Measurements from ENCODE around the gene ZNF618.

Gene ZNF618

DNA sequence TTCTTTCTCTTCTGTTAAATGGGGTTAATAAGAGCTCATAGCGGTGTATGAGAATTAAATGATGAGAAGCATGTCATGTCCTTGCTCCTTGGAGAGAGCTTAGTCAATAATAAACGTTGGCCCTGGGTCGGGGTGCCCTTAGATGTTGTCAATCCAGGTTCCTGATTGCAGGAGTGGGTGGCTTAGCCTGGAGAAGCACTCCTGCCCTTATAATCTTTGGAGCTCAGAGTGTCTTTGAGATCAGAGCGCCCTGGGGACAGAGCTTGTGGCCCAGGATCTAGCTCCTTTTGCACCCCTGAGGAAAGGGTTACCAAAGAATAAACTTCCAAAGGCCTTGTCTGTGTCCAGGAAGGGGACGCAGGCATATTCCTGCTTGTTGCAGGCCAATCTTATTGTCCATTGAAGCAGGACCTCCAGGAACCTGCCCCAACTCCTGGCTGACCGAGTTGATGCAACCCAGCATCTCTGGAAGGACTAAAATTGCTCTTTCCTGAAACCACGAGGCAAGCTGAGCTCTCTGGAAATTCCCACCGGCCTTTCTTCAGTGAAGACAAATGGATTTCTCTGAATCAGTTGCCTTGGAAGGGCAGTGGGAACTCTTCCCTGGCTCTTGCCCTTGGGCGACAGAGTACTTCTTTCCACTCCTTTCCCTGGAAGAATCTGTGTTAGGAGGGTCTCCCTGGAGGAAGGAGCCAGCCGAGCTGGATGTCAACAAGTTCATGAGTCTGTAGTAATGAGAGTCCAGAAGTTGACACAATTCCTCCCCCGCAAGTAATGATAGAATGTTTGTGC is 208.4 kb downstream of the ZNF618 start:
- DNase-seq = no peak

DNA sequence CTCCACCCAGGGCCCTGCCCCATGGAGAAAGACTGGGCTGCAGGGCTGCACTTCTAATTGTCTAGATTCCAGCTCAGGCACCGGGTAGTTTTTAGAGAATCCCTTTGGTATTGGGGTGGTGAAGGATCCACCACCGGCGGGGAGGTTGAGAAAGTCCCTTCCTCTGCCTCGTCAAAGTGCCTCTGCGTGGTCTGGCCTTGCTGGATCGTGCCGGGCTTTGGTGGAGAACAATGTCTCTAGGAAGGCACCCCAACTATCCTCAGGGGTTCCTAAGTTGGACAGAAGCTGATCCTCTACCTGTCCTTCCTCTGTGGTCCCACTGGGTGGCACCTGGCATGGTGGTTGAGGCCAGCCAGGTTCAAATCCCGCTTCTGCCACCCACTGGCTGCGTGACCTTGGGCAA is 209.3 kb downstream of the ZNF618 start:
- no peak for DNase-seq

GRCh38 chr9:114086009-114086408 is 209.9 kb downstream of the ZNF618 start:
- DNase-seq = no peak

DNA sequence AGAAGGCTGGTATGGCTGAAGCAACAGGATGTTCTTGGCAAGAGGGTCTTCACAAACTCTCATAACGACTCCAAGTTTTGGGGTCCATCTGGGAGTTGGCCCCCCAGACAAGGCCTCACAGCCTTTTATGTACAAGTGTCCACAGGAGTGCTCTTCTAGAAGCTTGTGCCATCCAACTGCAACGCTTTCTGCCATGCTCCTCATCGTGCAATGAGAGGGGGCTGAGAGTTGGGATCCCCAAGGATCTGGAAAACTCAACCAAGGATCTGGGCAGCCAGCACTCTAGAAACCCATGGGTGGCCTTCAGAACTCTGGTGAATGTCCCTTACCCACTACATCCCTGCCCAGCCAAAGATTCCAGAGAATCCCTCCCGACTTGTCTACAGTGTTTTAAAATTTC is 210.5 kb downstream of the ZNF618 start:
- DNase-seq = no peak

GRCh38 chr9:114087721-114088120 is 211.6 kb downstream of the ZNF618 start:
- DNase-seq = peak in 1 of 2 donors; percentile 1

GRCh38 chr9:114088571-114089170 is 212.6 kb downstream of the ZNF618 start:
- DNase-seq = no peak

DNA sequence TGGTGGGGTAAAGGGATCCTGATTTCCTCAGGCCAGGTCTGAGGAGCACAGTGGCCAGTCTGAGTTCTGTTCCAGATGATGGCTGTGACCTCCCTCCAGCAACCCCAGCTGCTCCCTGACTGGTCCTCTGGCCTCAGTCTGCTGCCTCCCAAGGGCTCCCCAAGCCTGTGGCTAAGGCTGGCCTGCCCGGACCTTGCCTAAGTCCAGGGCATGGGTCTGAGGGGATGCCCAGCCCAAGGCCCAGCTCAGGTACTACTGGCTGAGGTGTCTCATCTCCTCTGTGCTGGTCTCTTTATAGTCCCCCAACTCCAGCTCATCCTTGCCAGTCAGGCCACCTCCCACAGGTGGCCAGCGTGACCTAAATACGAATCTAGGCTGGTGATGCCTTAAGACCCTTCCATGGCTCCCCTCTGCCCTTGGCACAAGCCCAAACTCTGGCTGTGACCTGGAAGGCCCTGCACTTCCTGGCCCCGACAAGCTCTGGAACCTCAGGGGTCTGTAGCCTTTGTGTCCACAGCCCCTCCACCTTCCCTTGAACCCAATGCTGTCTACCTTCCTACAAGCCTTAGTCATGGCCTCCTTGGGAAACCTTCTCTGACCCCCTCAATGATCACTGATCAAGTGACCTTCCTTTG is 213.2 kb downstream of the ZNF618 start:
- DNase-seq = peak in 1 of 2 donors; percentile 5

DNA sequence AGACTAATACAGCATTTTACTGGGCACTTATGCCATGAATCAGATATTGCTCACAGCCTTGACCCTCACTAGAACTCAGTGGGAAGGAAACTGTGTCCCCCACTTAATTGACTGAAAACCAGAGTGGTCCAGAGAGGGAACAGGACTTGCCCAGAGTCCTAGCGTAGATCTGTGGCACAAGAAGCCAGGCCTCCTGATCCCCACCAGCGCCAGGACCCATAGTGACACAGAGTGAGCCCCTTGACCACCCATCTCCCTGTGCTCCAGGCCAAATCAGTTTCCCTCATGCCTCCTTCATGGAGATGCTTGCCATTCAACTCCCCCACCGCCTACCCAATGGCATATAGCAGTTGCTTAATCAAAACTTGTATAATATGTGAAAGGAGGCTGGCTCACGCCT is 214.7 kb downstream of the ZNF618 start:
- no peak for DNase-seq

- no peak for DNase-seq
Observed at GRCh38 chr9:114091711-114092110, 215.6 kb downstream of the ZNF618 start.

DNA sequence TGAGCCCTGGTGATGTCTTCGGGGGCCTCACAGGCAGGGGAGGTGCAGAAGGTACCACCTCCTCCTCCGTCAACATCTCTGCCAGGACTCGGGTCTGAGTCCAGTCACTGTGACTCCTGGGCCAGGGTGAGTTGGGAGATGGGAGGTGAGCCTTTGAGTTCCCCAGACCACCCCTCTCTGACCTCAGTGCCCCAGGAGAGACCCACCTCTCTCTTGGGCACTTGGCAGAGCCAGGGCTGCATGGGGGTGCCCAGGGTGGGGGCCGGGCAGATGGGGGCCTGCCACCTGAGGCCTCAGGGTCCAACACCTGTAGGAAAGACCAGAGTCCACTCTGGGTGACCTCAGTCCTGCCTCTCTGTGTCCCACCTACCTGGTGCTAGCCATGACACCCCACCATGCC is 216.2 kb downstream of the ZNF618 start:
- no peak for DNase-seq

- DNase-seq = no peak
Observed at GRCh38 chr9:114093031-114093471, 216.9 kb downstream of the ZNF618 start.

DNA sequence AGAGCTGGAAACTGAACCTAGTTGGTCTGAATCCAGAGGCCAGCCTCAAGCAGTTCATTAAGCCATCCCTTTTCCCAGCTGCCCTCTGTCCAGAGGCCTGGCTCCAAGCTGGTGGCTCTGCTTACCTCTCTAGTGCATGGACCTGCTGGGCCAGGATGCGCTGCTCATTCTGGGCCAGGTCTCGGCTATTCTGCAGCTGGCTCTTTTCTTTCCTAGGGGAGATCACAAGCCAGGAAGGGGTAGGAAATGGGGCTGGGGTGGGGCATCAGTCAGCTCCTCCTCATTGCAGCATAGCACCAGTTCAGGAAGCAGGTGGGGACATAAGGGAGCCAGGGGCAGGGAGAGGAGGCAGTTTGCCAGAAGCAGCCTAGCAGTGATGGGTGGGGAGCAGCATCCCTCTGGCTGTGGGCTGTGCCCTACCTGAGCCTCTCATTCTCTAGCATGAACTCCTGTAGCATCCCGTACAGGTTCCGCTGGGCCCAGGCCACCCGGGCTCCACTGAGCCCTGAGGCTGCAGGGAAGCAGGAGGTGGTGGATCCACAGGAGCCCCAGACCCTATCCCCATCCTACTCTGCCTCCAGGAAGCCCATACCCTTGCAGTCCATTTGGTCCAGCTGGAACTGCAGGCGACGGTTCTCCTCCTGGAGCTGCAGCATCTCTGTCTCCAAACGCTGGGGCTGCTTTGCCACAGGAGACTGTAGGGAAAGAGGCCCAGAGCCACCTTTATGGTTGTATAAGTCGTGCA is 217.8 kb downstream of the ZNF618 start:
- DNase-seq = no peak

GRCh38 chr9:114094971-114095370 is 218.9 kb downstream of the ZNF618 start:
- DNase-seq = no peak

GRCh38 chr9:114096041-114096511 is 220.0 kb downstream of the ZNF618 start:
- no peak for DNase-seq

GRCh38 chr9:114096866-114097612 is 220.9 kb downstream of the ZNF618 start:
- DNase-seq = no peak

DNA sequence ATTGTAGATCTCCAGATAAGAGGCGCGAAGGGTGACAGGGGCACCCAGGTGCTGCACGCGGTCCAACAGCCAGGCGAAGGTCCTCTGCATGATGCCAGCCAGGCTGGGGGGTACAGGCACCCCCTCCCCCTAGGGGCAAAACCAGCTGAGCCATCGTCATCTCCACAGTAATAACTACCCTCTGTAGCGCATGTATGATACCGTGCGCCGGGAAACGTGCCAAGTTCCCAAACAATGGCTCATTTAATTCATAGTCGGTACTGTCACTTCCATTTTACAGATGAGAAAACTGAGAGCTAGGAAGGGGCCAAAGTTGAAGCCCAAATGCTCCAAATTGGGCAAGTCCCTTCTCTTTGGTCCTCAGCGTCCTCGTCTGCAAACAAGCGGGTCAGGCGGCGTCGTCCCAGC is 221.5 kb downstream of the ZNF618 start:
- DNase-seq = no peak

DNA sequence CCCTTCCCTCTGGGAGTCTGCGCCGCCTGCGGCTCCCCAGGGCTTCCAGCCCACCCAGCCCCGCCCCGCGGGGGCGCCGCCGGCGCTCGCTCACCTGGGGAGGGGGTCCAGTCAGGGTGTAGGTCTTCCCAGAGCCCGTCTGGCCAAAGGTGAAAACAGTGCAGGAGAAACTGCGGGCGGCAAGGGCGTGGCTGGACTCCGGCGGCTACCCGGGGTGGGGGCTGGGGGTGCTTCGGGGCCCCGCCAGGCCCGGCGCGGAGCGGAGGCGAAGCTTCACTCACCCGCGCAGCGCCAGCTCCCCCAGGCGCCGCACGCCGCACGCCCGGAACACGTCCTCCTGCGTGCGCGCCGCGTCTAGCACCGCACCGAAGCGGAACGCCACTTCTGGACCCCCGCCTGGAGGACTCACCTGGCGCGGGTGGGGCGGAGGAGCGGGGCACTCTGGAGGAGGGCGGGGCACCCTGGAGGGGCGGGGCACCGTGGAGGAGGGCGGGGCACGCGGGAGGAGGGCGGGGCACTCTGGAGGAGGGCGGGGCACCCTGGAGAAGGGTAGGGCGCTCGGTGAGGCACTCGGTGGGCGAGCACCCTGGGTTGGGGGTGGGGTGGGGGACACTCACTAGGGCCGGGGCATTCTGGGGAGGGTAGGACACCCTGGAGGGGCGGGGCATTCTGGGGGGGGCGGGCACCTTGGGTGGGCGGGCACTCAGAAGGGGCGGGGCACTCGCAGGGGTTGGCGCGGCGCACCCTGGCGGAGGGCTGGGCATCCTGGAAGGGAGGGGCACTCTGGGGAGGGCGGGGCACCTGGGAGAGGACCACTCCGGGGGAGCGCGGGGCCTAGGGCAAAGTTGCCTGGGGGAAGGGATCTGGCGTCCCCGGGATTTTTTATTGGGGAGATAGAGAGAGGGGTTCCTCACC is 222.2 kb downstream of the ZNF618 start:
- no peak for DNase-seq

GRCh38 chr9:114098936-114099668 is 223.0 kb downstream of the ZNF618 start, which contains the start of gene KIF12:
KIF12 (minus strand) TSS chr9:114099292; CDS start chr9:114099276, 16 bp downstream.
- no peak for DNase-seq

DNA sequence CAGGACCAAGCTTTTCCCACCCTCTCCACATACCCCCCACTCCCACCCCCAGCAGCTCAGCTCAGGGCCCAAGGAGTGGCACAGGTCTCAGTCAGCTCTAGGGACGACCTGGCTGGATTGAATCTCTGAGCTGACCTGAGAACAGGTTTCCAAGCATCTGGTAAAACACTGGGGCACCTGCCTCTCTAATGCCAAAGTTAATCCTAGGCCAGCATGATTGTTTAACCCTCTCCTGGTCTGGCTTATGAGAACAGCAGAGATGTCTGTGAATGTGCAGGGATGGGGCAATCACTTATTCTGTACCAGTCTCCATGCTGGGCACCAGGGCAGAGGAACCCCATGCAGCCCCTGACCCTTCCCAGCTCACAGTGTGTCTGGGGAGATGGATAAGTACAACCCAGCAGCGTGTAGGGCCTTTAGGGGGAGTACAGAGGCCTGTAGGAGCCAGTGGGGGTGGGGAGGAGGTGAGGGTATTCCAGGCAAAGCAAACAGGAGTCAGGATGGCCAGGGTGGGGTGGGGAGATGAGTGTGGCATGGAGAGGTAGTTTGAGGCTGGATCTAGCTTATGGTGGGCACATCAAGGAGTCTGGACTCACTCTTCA is 223.7 kb downstream of the ZNF618 start:
- DNase-seq = no peak

- DNase-seq = no peak
Observed at GRCh38 chr9:114100536-114100935, 224.4 kb downstream of the ZNF618 start.

Data from CD4-positive, alpha-beta T cell treated with Interleukin-4 for 1 hour (primary cell).